SK-N-SH (cell line): ENCODE measurements around the gene PRKCQ.

Source experiments
- CHD2 ChIP-seq: fragments of 150-350 bp; IDR thresholded peaks from 2 replicates; pipeline ENCODE4 v1.6.1; 2018; ENCODE audit warnings: low read length; ENCODE audit not compliant: partially characterized antibody
- EZH2phosphoT487 ChIP-seq: fragments of 200-600 bp; sonication (generic); IDR thresholded peaks from 2 replicates; pipeline ENCODE4 v1.6.1; 2017; ENCODE audit warnings: low read depth, mixed run types, mild to moderate bottlenecking, antibody characterized with exemption, moderate library complexity, borderline replicate concordance
- FOXM1 ChIP-seq: IDR thresholded peaks from 2 replicates; pipeline ENCODE4 v1.4.0; 2012; ENCODE audit warnings: low read depth, mild to moderate bottlenecking
- GABPA ChIP-seq: IDR thresholded peaks from 2 replicates; pipeline ENCODE4 v1.4.0; 2012; ENCODE audit warnings: low read depth, mild to moderate bottlenecking
- POLR2AphosphoS5 ChIP-seq: IDR thresholded peaks from 2 replicates; pipeline ENCODE4 v1.6.1; 2012; ENCODE audit warnings: low read depth, low read length
- RAD21 ChIP-seq: IDR thresholded peaks from 2 replicates; pipeline ENCODE4 v1.6.1; 2012; ENCODE audit warnings: mild to moderate bottlenecking, low read length
- RFX5 ChIP-seq: IDR thresholded peaks from 2 replicates; pipeline ENCODE4 v1.6.1; 2012; ENCODE audit warnings: mild to moderate bottlenecking, improper control_type of control experiment, low read length
- SMC3 ChIP-seq: IDR thresholded peaks from 2 replicates; pipeline ENCODE4 v1.6.1; 2012; ENCODE audit warnings: low read depth, low read length, improper control_type of control experiment
- TAF1 ChIP-seq: IDR thresholded peaks from 2 replicates; pipeline ENCODE4 v1.6.1; 2012; ENCODE audit warnings: low read depth, mild to moderate bottlenecking, low read length, moderate library complexity, borderline replicate concordance
- TEAD4 ChIP-seq: IDR thresholded peaks from 2 replicates; pipeline ENCODE4 v1.4.0; 2012; ENCODE audit warnings: mild to moderate bottlenecking, borderline replicate concordance; ENCODE audit not compliant: insufficient read depth
- TF ChIP-seq, protein P1 (sequence below): fragments of 200-600 bp; sonication (generic); IDR thresholded peaks from 2 replicates; pipeline ENCODE4 v1.6.1; 2017; ENCODE audit warnings: antibody characterized with exemption, mild to moderate bottlenecking, moderate library complexity
- TF ChIP-seq, protein P2 (sequence below): IDR thresholded peaks from 2 replicates; pipeline ENCODE4 v1.6.1; 2012; ENCODE audit warnings: mild to moderate bottlenecking, low read depth, low read length, moderate library complexity
- TF ChIP-seq, protein P3 (sequence below): fragments of 150-350 bp; IDR thresholded peaks from 2 replicates; pipeline ENCODE4 v1.6.1; 2017; ENCODE audit warnings: antibody characterized with exemption, low read length, low read depth, borderline replicate concordance
- TF ChIP-seq, protein P4 (sequence below): fragments of 150-350 bp; IDR thresholded peaks from 2 replicates; pipeline ENCODE4 v1.6.1; 2016; ENCODE audit warnings: mild to moderate bottlenecking, low read depth, low read length

DNA sequence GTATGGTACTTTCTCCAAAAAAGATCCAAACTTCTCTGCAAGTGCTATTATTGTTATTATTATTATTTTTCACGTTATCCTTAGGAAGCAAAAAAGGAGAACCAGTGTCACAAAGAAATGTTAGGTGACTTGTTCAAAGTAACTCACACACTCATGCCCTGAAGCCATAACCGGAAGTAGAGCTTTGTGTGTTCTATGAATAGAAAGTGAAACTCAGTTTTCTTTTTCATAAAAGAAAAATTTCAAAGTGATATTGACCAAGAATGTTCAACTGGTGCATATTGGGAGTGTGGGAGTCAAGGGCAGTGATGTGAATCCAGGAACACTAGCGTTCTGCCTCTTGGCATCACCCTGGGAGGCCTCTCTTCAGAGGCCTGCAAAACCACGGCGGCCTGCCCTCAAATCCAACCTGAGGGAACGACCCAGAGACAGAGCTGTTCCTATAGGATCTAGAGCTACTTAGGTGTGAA lies 106.1 kb downstream of the PRKCQ start:
- TF ChIP-seq, protein P1, sequence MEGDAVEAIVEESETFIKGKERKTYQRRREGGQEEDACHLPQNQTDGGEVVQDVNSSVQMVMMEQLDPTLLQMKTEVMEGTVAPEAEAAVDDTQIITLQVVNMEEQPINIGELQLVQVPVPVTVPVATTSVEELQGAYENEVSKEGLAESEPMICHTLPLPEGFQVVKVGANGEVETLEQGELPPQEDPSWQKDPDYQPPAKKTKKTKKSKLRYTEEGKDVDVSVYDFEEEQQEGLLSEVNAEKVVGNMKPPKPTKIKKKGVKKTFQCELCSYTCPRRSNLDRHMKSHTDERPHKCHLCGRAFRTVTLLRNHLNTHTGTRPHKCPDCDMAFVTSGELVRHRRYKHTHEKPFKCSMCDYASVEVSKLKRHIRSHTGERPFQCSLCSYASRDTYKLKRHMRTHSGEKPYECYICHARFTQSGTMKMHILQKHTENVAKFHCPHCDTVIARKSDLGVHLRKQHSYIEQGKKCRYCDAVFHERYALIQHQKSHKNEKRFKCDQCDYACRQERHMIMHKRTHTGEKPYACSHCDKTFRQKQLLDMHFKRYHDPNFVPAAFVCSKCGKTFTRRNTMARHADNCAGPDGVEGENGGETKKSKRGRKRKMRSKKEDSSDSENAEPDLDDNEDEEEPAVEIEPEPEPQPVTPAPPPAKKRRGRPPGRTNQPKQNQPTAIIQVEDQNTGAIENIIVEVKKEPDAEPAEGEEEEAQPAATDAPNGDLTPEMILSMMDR: no peak
- TF ChIP-seq GABPA: no peak
- TF ChIP-seq CHD2: no peak
- no peak for TF ChIP-seq RAD21
- no peak for TF ChIP-seq TAF1
- TF ChIP-seq POLR2AphosphoS5: no peak
- TF ChIP-seq, protein P2, sequence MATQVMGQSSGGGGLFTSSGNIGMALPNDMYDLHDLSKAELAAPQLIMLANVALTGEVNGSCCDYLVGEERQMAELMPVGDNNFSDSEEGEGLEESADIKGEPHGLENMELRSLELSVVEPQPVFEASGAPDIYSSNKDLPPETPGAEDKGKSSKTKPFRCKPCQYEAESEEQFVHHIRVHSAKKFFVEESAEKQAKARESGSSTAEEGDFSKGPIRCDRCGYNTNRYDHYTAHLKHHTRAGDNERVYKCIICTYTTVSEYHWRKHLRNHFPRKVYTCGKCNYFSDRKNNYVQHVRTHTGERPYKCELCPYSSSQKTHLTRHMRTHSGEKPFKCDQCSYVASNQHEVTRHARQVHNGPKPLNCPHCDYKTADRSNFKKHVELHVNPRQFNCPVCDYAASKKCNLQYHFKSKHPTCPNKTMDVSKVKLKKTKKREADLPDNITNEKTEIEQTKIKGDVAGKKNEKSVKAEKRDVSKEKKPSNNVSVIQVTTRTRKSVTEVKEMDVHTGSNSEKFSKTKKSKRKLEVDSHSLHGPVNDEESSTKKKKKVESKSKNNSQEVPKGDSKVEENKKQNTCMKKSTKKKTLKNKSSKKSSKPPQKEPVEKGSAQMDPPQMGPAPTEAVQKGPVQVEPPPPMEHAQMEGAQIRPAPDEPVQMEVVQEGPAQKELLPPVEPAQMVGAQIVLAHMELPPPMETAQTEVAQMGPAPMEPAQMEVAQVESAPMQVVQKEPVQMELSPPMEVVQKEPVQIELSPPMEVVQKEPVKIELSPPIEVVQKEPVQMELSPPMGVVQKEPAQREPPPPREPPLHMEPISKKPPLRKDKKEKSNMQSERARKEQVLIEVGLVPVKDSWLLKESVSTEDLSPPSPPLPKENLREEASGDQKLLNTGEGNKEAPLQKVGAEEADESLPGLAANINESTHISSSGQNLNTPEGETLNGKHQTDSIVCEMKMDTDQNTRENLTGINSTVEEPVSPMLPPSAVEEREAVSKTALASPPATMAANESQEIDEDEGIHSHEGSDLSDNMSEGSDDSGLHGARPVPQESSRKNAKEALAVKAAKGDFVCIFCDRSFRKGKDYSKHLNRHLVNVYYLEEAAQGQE: no peak
- TF ChIP-seq EZH2phosphoT487: no peak
- TF ChIP-seq, protein P3, sequence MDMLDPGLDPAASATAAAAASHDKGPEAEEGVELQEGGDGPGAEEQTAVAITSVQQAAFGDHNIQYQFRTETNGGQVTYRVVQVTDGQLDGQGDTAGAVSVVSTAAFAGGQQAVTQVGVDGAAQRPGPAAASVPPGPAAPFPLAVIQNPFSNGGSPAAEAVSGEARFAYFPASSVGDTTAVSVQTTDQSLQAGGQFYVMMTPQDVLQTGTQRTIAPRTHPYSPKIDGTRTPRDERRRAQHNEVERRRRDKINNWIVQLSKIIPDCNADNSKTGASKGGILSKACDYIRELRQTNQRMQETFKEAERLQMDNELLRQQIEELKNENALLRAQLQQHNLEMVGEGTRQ: no peak
- no peak for TF ChIP-seq SMC3
- no peak for TF ChIP-seq FOXM1
- no peak for TF ChIP-seq RFX5
- no peak for TF ChIP-seq TEAD4
- TF ChIP-seq, protein P4, sequence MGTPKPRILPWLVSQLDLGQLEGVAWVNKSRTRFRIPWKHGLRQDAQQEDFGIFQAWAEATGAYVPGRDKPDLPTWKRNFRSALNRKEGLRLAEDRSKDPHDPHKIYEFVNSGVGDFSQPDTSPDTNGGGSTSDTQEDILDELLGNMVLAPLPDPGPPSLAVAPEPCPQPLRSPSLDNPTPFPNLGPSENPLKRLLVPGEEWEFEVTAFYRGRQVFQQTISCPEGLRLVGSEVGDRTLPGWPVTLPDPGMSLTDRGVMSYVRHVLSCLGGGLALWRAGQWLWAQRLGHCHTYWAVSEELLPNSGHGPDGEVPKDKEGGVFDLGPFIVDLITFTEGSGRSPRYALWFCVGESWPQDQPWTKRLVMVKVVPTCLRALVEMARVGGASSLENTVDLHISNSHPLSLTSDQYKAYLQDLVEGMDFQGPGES: no peak
